Left colon (tissue), 2 donors: ENCODE measurements around the gene DGKH. TPM values are rescaled to one million over a fixed set of nuclear protein-coding genes. Genes with fewer than 3 reads are reported as not detected.

Source experiments
- ATAC-seq: fragments of 200-7000 bp; cut with Tn5 transposase; one replicate; pipeline ENCODE4 v1.9.1; 2020; ENCODE audit warnings: mild to moderate bottlenecking, moderate library complexity
- DNase-seq, 2 donors: peaks; one replicate each; pipeline ENCODE4 v3.0.0-alpha.2; 2020
- intact Hi-C, 2 donors: fragments of 100-400 bp; cut with DNase I in 1 of 2; cut with micrococcal nuclease in 1 of 2; formaldehyde crosslinking; loops; one replicate each; pipeline versions ENCODE4 v1.11.2 to v1.14.0; 2022; cut with DNase I, micrococcal nuclease
- total RNA-seq, 2 donors: library from RNA; stranded (reverse); fragmentation: NEBNext Ultra II Directional; extraction: Animal tissue kit (Norgen Biotek cat#: 25700); gene quantifications; one replicate each; pipeline ENCODE4 v1.2.1, GENCODE V29; 2021
- donor health status: DM: no; HTN: no; CAD: no.
- donor health status: DM: yes; HTN: yes; CAD: no.

Gene DGKH
- total RNA-seq, 2 donors from 2014 or later, result 16.8 to 22.3 TPM

GRCh38 chr13:42038661-42039456 is 9.6 kb upstream of the DGKH start:
- DNase-seq, result no peak
- intact Hi-C loops, result no loop called here
- no peak for ATAC-seq

- DNase-seq, result no peak
- ATAC-seq, result peak; percentile 20
Observed at GRCh38 chr13:42039457-42039945, 8.9 kb upstream of the DGKH start.

GRCh38 chr13:42039946-42040729 is 8.3 kb upstream of the DGKH start:
- intact Hi-C loops, result no loop called here
- ATAC-seq (peak; percentile 85), DNase-seq (peak; percentile 92 to 94)

More at GRCh38 chr13:42039457-42039945, 8.9 kb upstream of the DGKH start:
- intact Hi-C loops, result no loop called here

- intact Hi-C loops, result no loop called here
- ATAC-seq, result no peak
- DNase-seq, result no peak
Observed at GRCh38 chr13:42040730-42041010, 7.8 kb upstream of the DGKH start.

GRCh38 chr13:42041011-42041683 is 7.3 kb upstream of the DGKH start:
- DNase-seq (peak; percentile 65 to 74), ATAC-seq (peak; percentile 68)
- intact Hi-C loops, result no loop called here

- DNase-seq, result peak; percentile 64 to 73
- intact Hi-C loops, result no loop called here
- peak; percentile 55 for ATAC-seq
Observed at GRCh38 chr13:42041684-42042035, 6.8 kb upstream of the DGKH start.

GRCh38 chr13:42043676-42044075 is 4.8 kb upstream of the DGKH start:
- ATAC-seq (no peak), DNase-seq (no peak)
- intact Hi-C loops, result no loop called here

- intact Hi-C loops, result no loop called here
- no peak for DNase-seq
- ATAC-seq, result no peak
Observed at GRCh38 chr13:42046448-42046847, 2.0 kb upstream of the DGKH start.

- intact Hi-C loops, result no loop called here
- peak; percentile 68 to 74 for DNase-seq
- ATAC-seq, result peak; percentile 67
Observed at GRCh38 chr13:42047561-42048341, 697 bp upstream of the DGKH start.

- intact Hi-C loops, result no loop called here
- ATAC-seq, result peak; percentile 77
Observed at GRCh38 chr13:42048684-42049453, 421 bp downstream of the DGKH start.

GRCh38 chr13:42049454-42049813 is 986 bp downstream of the DGKH start:
- DNase-seq (no peak), ATAC-seq (peak; percentile 9)
- intact Hi-C loops, result no loop called here

More at GRCh38 chr13:42048684-42049453, 421 bp downstream of the DGKH start:
- peak; percentile 88 to 89 for DNase-seq

- DNase-seq (no peak), ATAC-seq (no peak)
- intact Hi-C loops, result no loop called here
Observed at GRCh38 chr13:42054798-42055499, 6.5 kb downstream of the DGKH start.

- no peak for DNase-seq
- intact Hi-C loops, result no loop called here
- no peak for ATAC-seq
Observed at GRCh38 chr13:42055500-42056085, 7.1 kb downstream of the DGKH start.

- DNase-seq (no peak), ATAC-seq (peak; percentile 62)
- intact Hi-C loops, result no loop called here
Observed at GRCh38 chr13:42056146-42056545, 7.7 kb downstream of the DGKH start.

- DNase-seq, result no peak
- intact Hi-C loops, result no loop called here
Observed at GRCh38 chr13:42056583-42056982, 8.1 kb downstream of the DGKH start.

GRCh38 chr13:42057918-42058530 is 9.6 kb downstream of the DGKH start:
- DNase-seq (no peak), ATAC-seq (no peak)
- intact Hi-C loops, result no loop called here

More at GRCh38 chr13:42056583-42056982, 8.1 kb downstream of the DGKH start:
- no peak for ATAC-seq

GRCh38 chr13:42061943-42062342 is 13.5 kb downstream of the DGKH start:
- no peak for DNase-seq
- intact Hi-C loops, result no loop called here
- no peak for ATAC-seq
